Activated T-cell treated with anti-CD3 and anti-CD28 coated beads, Interleukin-2, amount 50 U/mL, for 24 hours (primary cell): Measurements from ENCODE around the gene EXOSC6.
A peak's percentile ranks its signal among the peaks of the same experiment; 100 is the strongest.
"Not testable (repeated sequence)": the region's sequence is repeated elsewhere in the genome, so short reads cannot be mapped to it uniquely, and the experiment has no call there.

Source experiments
- DNase-seq: peaks from one replicate; pipeline ENCODE4 v3.0.0-alpha.2; 2020
- H3K27ac Mint-ChIP-seq: 2 replicates; pipeline ENCODE4 v1.8.0; 2020; ENCODE audit warnings: mild to moderate bottlenecking, mixed read lengths
- H3K27me3 Mint-ChIP-seq: 2 replicates; pipeline ENCODE4 v1.8.0; 2020; ENCODE audit warnings: mixed read lengths
- H3K36me3 Mint-ChIP-seq: 2 replicates; pipeline ENCODE4 v1.8.0; 2020; ENCODE audit warnings: low read depth, mixed read lengths
- H3K4me1 Mint-ChIP-seq: 2 replicates; pipeline ENCODE4 v1.8.0; 2020; ENCODE audit warnings: low read depth, mixed read lengths
- H3K4me3 Mint-ChIP-seq: 2 replicates; pipeline ENCODE4 v1.8.0; 2020; ENCODE audit warnings: mild to moderate bottlenecking, moderate library complexity, mixed read lengths
- H3K9me3 Mint-ChIP-seq: 2 replicates; pipeline ENCODE4 v1.8.0; 2020; ENCODE audit warnings: mixed read lengths

Gene EXOSC6

GRCh38 chr16:70231831-70232230 is 19.9 kb downstream of the EXOSC6 start:
- peaks cover 75% of the 10 kb centered on the region for H3K36me3 Mint-ChIP-seq
- not testable (repeated sequence) for H3K4me3 Mint-ChIP-seq, H3K27ac Mint-ChIP-seq

GRCh38 chr16:70226024-70226423 is 25.7 kb downstream of the EXOSC6 start:
- peaks cover 10% of the 10 kb centered on the region for H3K4me1 Mint-ChIP-seq
- peak overlapping the region; percentile 40 for H3K27ac Mint-ChIP-seq
- peaks cover 68% of the 10 kb centered on the region for H3K36me3 Mint-ChIP-seq
- H3K9me3 Mint-ChIP-seq, DNase-seq, H3K4me3 Mint-ChIP-seq, H3K27me3 Mint-ChIP-seq: not testable (repeated sequence)

More at GRCh38 chr16:70231831-70232230, 19.9 kb downstream of the EXOSC6 start:
- not testable (repeated sequence) for H3K4me1 Mint-ChIP-seq, DNase-seq, H3K27me3 Mint-ChIP-seq, H3K9me3 Mint-ChIP-seq

GRCh38 chr16:70225430-70225829 is 26.3 kb downstream of the EXOSC6 start:
- H3K4me3 Mint-ChIP-seq, H3K9me3 Mint-ChIP-seq, H3K27me3 Mint-ChIP-seq, DNase-seq: not testable (repeated sequence)
- peaks cover 65% of the 10 kb centered on the region for H3K36me3 Mint-ChIP-seq
- H3K27ac Mint-ChIP-seq, result peak overlapping the region; percentile 44
- H3K4me1 Mint-ChIP-seq, result peaks cover 10% of the 10 kb centered on the region

- H3K36me3 Mint-ChIP-seq, result peaks cover 69% of the 10 kb centered on the region
Measured at GRCh38 chr16:70224645-70225044, 27.1 kb downstream of the EXOSC6 start.

DNA sequence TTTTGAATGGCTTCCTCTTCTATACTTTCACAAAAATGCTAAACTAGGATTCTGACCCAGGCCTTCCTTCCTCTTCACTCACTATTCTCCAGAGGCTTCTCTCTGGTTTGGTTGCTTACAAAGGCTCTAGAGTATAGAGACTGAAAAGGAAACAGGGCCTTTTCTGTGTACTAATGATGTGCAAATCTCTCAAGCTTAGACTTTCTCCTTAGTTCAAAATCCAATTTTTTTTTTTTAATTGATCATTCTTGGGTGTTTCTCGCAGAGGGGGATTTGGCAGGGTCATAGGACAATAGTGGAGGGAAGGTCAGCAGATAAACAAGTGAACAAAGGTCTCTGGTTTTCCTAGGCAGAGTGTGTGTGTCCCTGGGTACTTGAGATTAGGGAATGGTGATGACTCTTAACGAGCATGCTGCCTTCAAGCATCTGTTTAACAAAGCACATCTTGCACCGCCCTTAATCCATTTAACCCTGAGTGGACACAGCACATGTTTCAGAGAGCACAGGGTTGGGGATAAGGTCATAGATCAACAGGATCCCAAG is 27.7 kb downstream of the EXOSC6 start:
- H3K9me3 Mint-ChIP-seq, DNase-seq, H3K27me3 Mint-ChIP-seq, H3K4me3 Mint-ChIP-seq: not testable (repeated sequence)
- Mint-ChIP-seq H3K4me1 (peaks cover 10% of the 10 kb centered on the region), H3K36me3 (peaks cover 69% of the 10 kb centered on the region), H3K27ac (peak overlapping the region; percentile 77)

More at GRCh38 chr16:70224645-70225044, 27.1 kb downstream of the EXOSC6 start:
- not testable (repeated sequence) for H3K27me3 Mint-ChIP-seq, DNase-seq, H3K9me3 Mint-ChIP-seq, H3K4me3 Mint-ChIP-seq, H3K27ac Mint-ChIP-seq
- H3K4me1 Mint-ChIP-seq, result peaks cover 10% of the 10 kb centered on the region

GRCh38 chr16:70223216-70223615 is 28.5 kb downstream of the EXOSC6 start:
- not testable (repeated sequence) for H3K27me3 Mint-ChIP-seq, H3K9me3 Mint-ChIP-seq, H3K4me3 Mint-ChIP-seq, DNase-seq
- H3K36me3 Mint-ChIP-seq, result peaks cover 70% of the 10 kb centered on the region
- peaks cover 10% of the 10 kb centered on the region for H3K4me1 Mint-ChIP-seq
- H3K27ac Mint-ChIP-seq, result peak overlapping the region; percentile 77

GRCh38 chr16:70222574-70222973 is 29.2 kb downstream of the EXOSC6 start:
- H3K27ac Mint-ChIP-seq, result peak overlapping the region; percentile 78
- H3K4me3 Mint-ChIP-seq, DNase-seq, H3K9me3 Mint-ChIP-seq, H3K27me3 Mint-ChIP-seq: not testable (repeated sequence)
- H3K36me3 Mint-ChIP-seq, result peaks cover 68% of the 10 kb centered on the region
- peaks cover 10% of the 10 kb centered on the region for H3K4me1 Mint-ChIP-seq

DNA sequence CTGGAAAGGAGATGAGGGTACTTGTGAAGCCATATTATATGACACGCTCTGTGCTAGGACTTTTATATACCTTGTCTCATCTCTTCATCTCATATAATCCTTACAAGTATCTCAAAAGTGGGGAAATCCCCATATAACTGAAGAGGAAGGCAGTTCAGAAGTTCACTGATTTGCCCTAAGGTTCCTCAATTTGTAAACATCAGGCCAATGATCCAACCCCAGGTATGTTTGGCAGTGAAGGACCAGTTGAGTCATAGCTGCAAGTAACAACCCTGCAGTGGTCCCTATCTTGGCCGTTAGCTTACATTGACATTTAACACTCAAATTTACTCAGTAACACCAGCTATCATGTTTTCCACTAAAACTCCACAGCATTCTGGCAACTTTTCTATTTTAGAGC is 33.2 kb downstream of the EXOSC6 start:
- not testable (repeated sequence) for H3K27me3 Mint-ChIP-seq, H3K9me3 Mint-ChIP-seq

GRCh38 chr16:70206382-70206781 is 45.4 kb downstream of the EXOSC6 start:
- H3K27me3 Mint-ChIP-seq, H3K4me3 Mint-ChIP-seq, DNase-seq, H3K9me3 Mint-ChIP-seq, H3K27ac Mint-ChIP-seq, H3K4me1 Mint-ChIP-seq: not testable (repeated sequence)
- H3K36me3 Mint-ChIP-seq, result peaks cover 41% of the 10 kb centered on the region

More for the DNA sequence above, 33.2 kb downstream of the EXOSC6 start:
- H3K36me3 Mint-ChIP-seq, result peaks cover 66% of the 10 kb centered on the region
- H3K27ac Mint-ChIP-seq, DNase-seq, H3K4me1 Mint-ChIP-seq, H3K4me3 Mint-ChIP-seq: not testable (repeated sequence)

DNA sequence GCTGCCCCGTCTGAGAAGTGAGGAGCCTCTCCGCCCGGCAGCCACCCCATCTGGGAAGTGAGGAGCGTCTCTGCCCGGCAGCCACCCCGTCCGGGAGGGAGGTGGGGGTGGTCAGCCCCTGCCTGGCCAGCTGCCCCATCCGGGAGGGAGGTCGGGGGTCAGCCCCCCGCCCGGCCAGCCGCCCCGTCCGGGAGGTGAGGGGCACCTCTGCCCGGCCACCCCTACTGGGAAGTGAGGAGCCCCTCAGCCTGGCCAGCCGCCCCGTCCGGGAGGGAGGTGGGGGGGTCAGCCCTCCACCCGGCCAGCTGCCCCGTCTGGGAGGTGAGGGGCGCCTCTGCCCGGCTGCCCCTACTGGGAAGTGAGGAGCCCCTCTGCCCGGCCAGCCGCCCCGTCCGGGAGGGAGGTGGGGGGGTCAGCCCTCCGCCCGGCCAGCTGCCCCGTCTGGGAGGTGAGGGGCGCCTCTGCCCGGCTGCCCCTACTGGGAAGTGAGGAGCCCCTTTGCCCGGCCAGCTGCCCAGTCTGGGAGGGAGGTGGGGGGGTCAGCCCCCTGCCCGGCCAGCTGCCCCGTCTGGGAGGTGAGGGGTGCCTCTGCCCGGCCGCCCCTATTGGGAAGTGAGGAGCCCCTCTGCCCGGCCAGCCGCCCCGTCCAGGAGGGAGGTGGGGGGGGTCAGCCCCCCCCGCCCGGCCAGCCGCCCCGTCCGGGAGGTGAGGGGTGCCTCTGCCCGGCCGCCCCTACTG is 46.9 kb downstream of the EXOSC6 start:
- not testable (repeated sequence) for H3K4me1 Mint-ChIP-seq, DNase-seq, H3K27me3 Mint-ChIP-seq, H3K9me3 Mint-ChIP-seq, H3K27ac Mint-ChIP-seq, H3K4me3 Mint-ChIP-seq
- peaks cover 29% of the 10 kb centered on the region for H3K36me3 Mint-ChIP-seq

- not testable (repeated sequence) for H3K9me3 Mint-ChIP-seq, H3K27me3 Mint-ChIP-seq, H3K4me3 Mint-ChIP-seq, H3K4me1 Mint-ChIP-seq, H3K27ac Mint-ChIP-seq, DNase-seq
- peaks cover 25% of the 10 kb centered on the region for H3K36me3 Mint-ChIP-seq
Measured at GRCh38 chr16:70204010-70204409, 47.7 kb downstream of the EXOSC6 start.

GRCh38 chr16:70203508-70203907 is 48.2 kb downstream of the EXOSC6 start:
- H3K36me3 Mint-ChIP-seq, result peaks cover 25% of the 10 kb centered on the region
- H3K9me3 Mint-ChIP-seq, DNase-seq, H3K27ac Mint-ChIP-seq, H3K4me1 Mint-ChIP-seq, H3K27me3 Mint-ChIP-seq, H3K4me3 Mint-ChIP-seq: not testable (repeated sequence)

GRCh38 chr16:70200063-70200462 is 51.7 kb downstream of the EXOSC6 start:
- not testable (repeated sequence) for H3K4me1 Mint-ChIP-seq, H3K27me3 Mint-ChIP-seq, H3K36me3 Mint-ChIP-seq, H3K4me3 Mint-ChIP-seq, DNase-seq, H3K9me3 Mint-ChIP-seq, H3K27ac Mint-ChIP-seq

GRCh38 chr16:70199170-70199569 is 52.6 kb downstream of the EXOSC6 start:
- H3K27me3 Mint-ChIP-seq, H3K4me1 Mint-ChIP-seq, H3K9me3 Mint-ChIP-seq, DNase-seq, H3K36me3 Mint-ChIP-seq, H3K4me3 Mint-ChIP-seq, H3K27ac Mint-ChIP-seq: not testable (repeated sequence)

- not testable (repeated sequence) for H3K36me3 Mint-ChIP-seq, H3K27me3 Mint-ChIP-seq, H3K9me3 Mint-ChIP-seq, DNase-seq, H3K4me1 Mint-ChIP-seq, H3K4me3 Mint-ChIP-seq, H3K27ac Mint-ChIP-seq
Measured at GRCh38 chr16:70198666-70199065, 53.1 kb downstream of the EXOSC6 start.
